Chondrocyte (in vitro differentiated cells): Measurements from ENCODE around the gene IFI30. TPM values are rescaled to one million over a fixed set of nuclear protein-coding genes. Genes with fewer than 3 reads are reported as not detected.

Experiments used
- DNase-seq: peaks from one replicate; pipeline ENCODE4 v3.0.0; 2021; ENCODE audit warnings: mixed read lengths, low spot score
- H3K27ac Mint-ChIP-seq: one replicate; pipeline ENCODE4 v1.8.0; 2021; ENCODE audit warnings: mild to moderate bottlenecking, moderate library complexity, mixed read lengths; ENCODE audit not compliant: unreplicated experiment
- H3K27me3 Mint-ChIP-seq: 2 replicates; pipeline ENCODE4 v1.8.0; 2021; ENCODE audit warnings: low read depth, mixed read lengths
- H3K36me3 Mint-ChIP-seq: 2 replicates; pipeline ENCODE4 v1.8.0; 2021; ENCODE audit warnings: low read depth, mixed read lengths
- H3K4me1 Mint-ChIP-seq: 2 replicates; pipeline ENCODE4 v1.8.0; 2021; ENCODE audit warnings: low read depth, mild to moderate bottlenecking, mixed read lengths
- H3K4me3 Mint-ChIP-seq: one replicate; pipeline ENCODE4 v1.8.0; 2021; ENCODE audit warnings: mild to moderate bottlenecking, moderate library complexity, mixed read lengths; ENCODE audit not compliant: unreplicated experiment
- H3K9me3 Mint-ChIP-seq: 2 replicates; pipeline ENCODE4 v1.8.0; 2021; ENCODE audit warnings: low read depth, mixed read lengths
- CTCF ChIP-seq: fragments of 200-600 bp; sonication (generic); IDR thresholded peaks from 2 replicates; pipeline ENCODE4 v1.5.0; 2021; ENCODE audit warnings: antibody characterized with exemption, mild to moderate bottlenecking, moderate library complexity
- total RNA-seq: library from RNA; stranded (reverse); gene quantifications from 3 replicates; pipeline ENCODE4 v1.2.1, GENCODE V29; 2021

IFI30 gene
- total RNA-seq, 1 donor from 2014 or later, result 2.1 TPM

GRCh38 chr19:18197306-18197705 lies 23.7 kb downstream of the IFI30 start:
- no peaks in the 10 kb centered on the region for H3K9me3 Mint-ChIP-seq
- H3K4me3 Mint-ChIP-seq, result no peak overlapping the region
- no peak for DNase-seq
- TF ChIP-seq CTCF, result no peak
- peaks cover 19% of the 10 kb centered on the region for H3K4me1 Mint-ChIP-seq
- H3K27ac Mint-ChIP-seq, result no peak overlapping the region
- peaks cover 9% of the 10 kb centered on the region for H3K36me3 Mint-ChIP-seq
- H3K27me3 Mint-ChIP-seq, result no peaks in the 10 kb centered on the region

GRCh38 chr19:18197941-18198340 lies 24.3 kb downstream of the IFI30 start:
- Mint-ChIP-seq H3K27ac (no peak overlapping the region), H3K36me3 (peaks cover 9% of the 10 kb centered on the region), H3K4me3 (no peak overlapping the region), H3K9me3 (no peaks in the 10 kb centered on the region), H3K4me1 (peaks cover 20% of the 10 kb centered on the region), H3K27me3 (no peaks in the 10 kb centered on the region)
- no peak for TF ChIP-seq CTCF
- no peak for DNase-seq

GRCh38 chr19:18198374-18198773 lies 24.8 kb downstream of the IFI30 start:
- H3K36me3 Mint-ChIP-seq, result peaks cover 9% of the 10 kb centered on the region
- H3K4me3 Mint-ChIP-seq, result no peak overlapping the region
- H3K4me1 Mint-ChIP-seq, result peaks cover 22% of the 10 kb centered on the region
- no peaks in the 10 kb centered on the region for H3K9me3 Mint-ChIP-seq
- H3K27me3 Mint-ChIP-seq, result no peaks in the 10 kb centered on the region
- no peak for DNase-seq
- no peak overlapping the region for H3K27ac Mint-ChIP-seq
- no peak for TF ChIP-seq CTCF

- DNase-seq, result no peak
- H3K4me3 Mint-ChIP-seq, result peak overlapping the region; percentile 90
- TF ChIP-seq CTCF, result no peak
- H3K36me3 Mint-ChIP-seq, result peaks cover 7% of the 10 kb centered on the region
- no peak overlapping the region for H3K27ac Mint-ChIP-seq
- peaks cover 26% of the 10 kb centered on the region for H3K4me1 Mint-ChIP-seq
- H3K9me3 Mint-ChIP-seq, result no peaks in the 10 kb centered on the region
- H3K27me3 Mint-ChIP-seq, result no peaks in the 10 kb centered on the region
Observed at GRCh38 chr19:18202397-18202777, 28.8 kb downstream of the IFI30 start.

- peaks cover 7% of the 10 kb centered on the region for H3K36me3 Mint-ChIP-seq
- no peak overlapping the region for H3K27ac Mint-ChIP-seq
- TF ChIP-seq CTCF, result peak; percentile 67
- peaks cover 26% of the 10 kb centered on the region for H3K4me1 Mint-ChIP-seq
- peak overlapping the region; percentile 90 for H3K4me3 Mint-ChIP-seq
- no peaks in the 10 kb centered on the region for H3K27me3 Mint-ChIP-seq
- H3K9me3 Mint-ChIP-seq, result no peaks in the 10 kb centered on the region
- no peak for DNase-seq
Observed at GRCh38 chr19:18202778-18203407, 29.3 kb downstream of the IFI30 start.
